Measurements from ENCODE around the gene LCE3C. TPM values are rescaled to one million over a fixed set of nuclear protein-coding genes. Genes with fewer than 3 reads are reported as not detected.

Gene LCE3C
- total RNA-seq, 1 experiment from 2014 or later, result not detected

GRCh38 chr1:152630596-152630995, 30.6 kb downstream of the LCE3C start:
- ChIA-PET CTCF (no interaction called here), POLR2A (no interaction called here)
- Histone ChIP-seq H3K4me1 (ENCODE audit: control insufficient read depth, insufficient read depth, low read length) (no peaks in the 10 kb centered on the region), H3K27ac (ENCODE audit: low read length) (no peak overlapping the region), H3K4me3 (ENCODE audit: low read depth in 2 of 2, low read length in 2 of 2) (no peak overlapping the region), H3K27me3 (ENCODE audit: control insufficient read depth, insufficient read depth, low read length) (no peaks in the 10 kb centered on the region), H3K9me3 (ENCODE audit: control insufficient read depth, insufficient read depth, low read depth, low read length) (no peaks in the 10 kb centered on the region), H3K36me3 (ENCODE audit: control insufficient read depth, insufficient read depth, low read length) (no peaks in the 10 kb centered on the region)
- BruUV-seq (replicated peaks), result no TSS peak
- DNase-seq (ENCODE audit: low read depth, low spot score) (no peak), ATAC-seq (no peak)
- in situ Hi-C loops (cut with HindIII; ENCODE audit: low pct_unique_long_range_greater_than_20kb, low sequenced_read_pairs) (no loop called here), intact Hi-C loops (cut with micrococcal nuclease; ENCODE audit: unreplicated experiment) (no loop called here)
- TF ChIP-seq TCF7L2 (IDR thresholded peaks at IDR 0.05; ENCODE audit: low read depth, low read length), result no peak
- TF ChIP-seq POLR2AphosphoS5 (IDR thresholded peaks at IDR 0.05; ENCODE audit: low read depth, low read length), result no peak
- TF ChIP-seq, protein P1, sequence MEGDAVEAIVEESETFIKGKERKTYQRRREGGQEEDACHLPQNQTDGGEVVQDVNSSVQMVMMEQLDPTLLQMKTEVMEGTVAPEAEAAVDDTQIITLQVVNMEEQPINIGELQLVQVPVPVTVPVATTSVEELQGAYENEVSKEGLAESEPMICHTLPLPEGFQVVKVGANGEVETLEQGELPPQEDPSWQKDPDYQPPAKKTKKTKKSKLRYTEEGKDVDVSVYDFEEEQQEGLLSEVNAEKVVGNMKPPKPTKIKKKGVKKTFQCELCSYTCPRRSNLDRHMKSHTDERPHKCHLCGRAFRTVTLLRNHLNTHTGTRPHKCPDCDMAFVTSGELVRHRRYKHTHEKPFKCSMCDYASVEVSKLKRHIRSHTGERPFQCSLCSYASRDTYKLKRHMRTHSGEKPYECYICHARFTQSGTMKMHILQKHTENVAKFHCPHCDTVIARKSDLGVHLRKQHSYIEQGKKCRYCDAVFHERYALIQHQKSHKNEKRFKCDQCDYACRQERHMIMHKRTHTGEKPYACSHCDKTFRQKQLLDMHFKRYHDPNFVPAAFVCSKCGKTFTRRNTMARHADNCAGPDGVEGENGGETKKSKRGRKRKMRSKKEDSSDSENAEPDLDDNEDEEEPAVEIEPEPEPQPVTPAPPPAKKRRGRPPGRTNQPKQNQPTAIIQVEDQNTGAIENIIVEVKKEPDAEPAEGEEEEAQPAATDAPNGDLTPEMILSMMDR (IDR thresholded peaks at IDR 0.05), result no peak
- no peak for TF ChIP-seq SIN3A (IDR thresholded peaks at IDR 0.05; ENCODE audit: borderline replicate concordance, insufficient read depth, low read depth, low read length)
- TF ChIP-seq, protein P2, sequence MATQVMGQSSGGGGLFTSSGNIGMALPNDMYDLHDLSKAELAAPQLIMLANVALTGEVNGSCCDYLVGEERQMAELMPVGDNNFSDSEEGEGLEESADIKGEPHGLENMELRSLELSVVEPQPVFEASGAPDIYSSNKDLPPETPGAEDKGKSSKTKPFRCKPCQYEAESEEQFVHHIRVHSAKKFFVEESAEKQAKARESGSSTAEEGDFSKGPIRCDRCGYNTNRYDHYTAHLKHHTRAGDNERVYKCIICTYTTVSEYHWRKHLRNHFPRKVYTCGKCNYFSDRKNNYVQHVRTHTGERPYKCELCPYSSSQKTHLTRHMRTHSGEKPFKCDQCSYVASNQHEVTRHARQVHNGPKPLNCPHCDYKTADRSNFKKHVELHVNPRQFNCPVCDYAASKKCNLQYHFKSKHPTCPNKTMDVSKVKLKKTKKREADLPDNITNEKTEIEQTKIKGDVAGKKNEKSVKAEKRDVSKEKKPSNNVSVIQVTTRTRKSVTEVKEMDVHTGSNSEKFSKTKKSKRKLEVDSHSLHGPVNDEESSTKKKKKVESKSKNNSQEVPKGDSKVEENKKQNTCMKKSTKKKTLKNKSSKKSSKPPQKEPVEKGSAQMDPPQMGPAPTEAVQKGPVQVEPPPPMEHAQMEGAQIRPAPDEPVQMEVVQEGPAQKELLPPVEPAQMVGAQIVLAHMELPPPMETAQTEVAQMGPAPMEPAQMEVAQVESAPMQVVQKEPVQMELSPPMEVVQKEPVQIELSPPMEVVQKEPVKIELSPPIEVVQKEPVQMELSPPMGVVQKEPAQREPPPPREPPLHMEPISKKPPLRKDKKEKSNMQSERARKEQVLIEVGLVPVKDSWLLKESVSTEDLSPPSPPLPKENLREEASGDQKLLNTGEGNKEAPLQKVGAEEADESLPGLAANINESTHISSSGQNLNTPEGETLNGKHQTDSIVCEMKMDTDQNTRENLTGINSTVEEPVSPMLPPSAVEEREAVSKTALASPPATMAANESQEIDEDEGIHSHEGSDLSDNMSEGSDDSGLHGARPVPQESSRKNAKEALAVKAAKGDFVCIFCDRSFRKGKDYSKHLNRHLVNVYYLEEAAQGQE (IDR thresholded peaks at IDR 0.05; ENCODE audit: insufficient read depth in 1 of 2, low read depth in 2 of 2, low read length in 1 of 2), result no peak

DNA sequence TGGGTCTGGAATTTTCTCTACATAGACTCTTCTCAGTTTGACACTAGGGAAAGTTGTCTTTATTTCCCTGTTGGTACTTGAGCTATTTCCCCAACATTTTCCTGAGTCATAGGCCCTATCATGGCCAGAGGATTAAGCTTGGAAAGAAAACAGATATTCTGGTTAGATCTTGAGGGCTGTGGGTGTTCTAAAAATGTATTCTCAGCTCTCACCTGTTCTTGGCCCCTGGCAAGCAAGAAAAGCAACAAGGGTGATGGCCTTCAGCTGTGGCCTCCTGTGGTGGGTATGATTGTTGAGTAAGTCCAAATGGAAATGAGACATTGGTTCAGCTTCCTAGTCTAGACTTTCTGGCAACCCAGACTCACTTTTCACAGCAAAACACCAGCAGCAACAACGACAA, 40.3 kb downstream of the LCE3C start:
- H3K27me3 ChIP-seq (ENCODE audit: control insufficient read depth, insufficient read depth, low read length), result no peaks in the 10 kb centered on the region
- ATAC-seq, result no peak
- no peak for DNase-seq (ENCODE audit: low read depth, low spot score)
- in situ Hi-C loops (cut with HindIII; ENCODE audit: low pct_unique_long_range_greater_than_20kb, low sequenced_read_pairs), result no loop called here
- no peaks in the 10 kb centered on the region for H3K9me3 ChIP-seq (ENCODE audit: control insufficient read depth, insufficient read depth, low read depth, low read length)
- ChIA-PET CTCF (no interaction called here), POLR2A (no interaction called here)
- no TSS peak for BruUV-seq (replicated peaks)
- H3K4me1 ChIP-seq (ENCODE audit: control insufficient read depth, insufficient read depth, low read length), result no peaks in the 10 kb centered on the region
- H3K4me3 ChIP-seq (ENCODE audit: low read depth in 2 of 2, low read length in 2 of 2), result no peak overlapping the region
- intact Hi-C loops (cut with micrococcal nuclease; ENCODE audit: unreplicated experiment), result no loop called here
- H3K36me3 ChIP-seq (ENCODE audit: control insufficient read depth, insufficient read depth, low read length), result no peaks in the 10 kb centered on the region
- no peak for TF ChIP-seq TCF7L2 (IDR thresholded peaks at IDR 0.05; ENCODE audit: low read depth, low read length)
- no peak for TF ChIP-seq SIN3A (IDR thresholded peaks at IDR 0.05; ENCODE audit: borderline replicate concordance, insufficient read depth, low read depth, low read length)
- TF ChIP-seq, protein P1 (IDR thresholded peaks at IDR 0.05), result no peak
- H3K27ac ChIP-seq (ENCODE audit: low read length), result no peak overlapping the region

All from Panc1 (cell line).